Measurements from ENCODE around the gene NECAB2.

DNA sequence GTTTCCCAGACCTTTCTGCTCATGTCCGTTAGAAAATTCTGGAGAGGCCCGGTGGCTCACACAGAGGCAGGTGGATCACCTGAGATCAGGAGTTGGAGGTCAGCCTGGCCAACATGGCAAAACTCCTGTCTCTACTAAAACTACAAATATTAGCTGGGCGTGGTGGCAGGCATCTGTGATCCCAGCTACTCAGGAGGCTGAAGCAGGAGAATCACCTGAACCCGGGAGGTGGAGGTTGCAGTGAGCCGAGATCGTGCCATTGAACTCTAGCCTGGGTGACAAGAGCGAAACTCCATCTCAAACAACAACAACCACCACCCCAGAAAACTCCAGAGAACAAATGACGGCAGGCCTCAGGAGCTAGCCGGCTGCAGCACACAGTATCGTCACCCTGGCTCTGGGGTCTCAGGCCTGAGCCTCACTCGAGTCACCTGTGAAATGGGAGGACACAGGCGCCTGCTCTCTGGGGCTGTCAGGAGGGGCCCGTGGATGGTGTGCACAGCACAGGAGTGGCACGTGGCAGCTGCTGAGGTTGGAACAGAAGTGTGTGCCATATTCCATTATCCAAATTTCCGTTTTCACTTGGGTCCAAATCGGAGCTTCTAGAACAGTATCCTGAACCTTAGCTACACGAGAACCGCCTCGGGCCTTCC is 77.9 kb downstream of the NECAB2 start:
- TF ChIP-seq, protein P1, sequence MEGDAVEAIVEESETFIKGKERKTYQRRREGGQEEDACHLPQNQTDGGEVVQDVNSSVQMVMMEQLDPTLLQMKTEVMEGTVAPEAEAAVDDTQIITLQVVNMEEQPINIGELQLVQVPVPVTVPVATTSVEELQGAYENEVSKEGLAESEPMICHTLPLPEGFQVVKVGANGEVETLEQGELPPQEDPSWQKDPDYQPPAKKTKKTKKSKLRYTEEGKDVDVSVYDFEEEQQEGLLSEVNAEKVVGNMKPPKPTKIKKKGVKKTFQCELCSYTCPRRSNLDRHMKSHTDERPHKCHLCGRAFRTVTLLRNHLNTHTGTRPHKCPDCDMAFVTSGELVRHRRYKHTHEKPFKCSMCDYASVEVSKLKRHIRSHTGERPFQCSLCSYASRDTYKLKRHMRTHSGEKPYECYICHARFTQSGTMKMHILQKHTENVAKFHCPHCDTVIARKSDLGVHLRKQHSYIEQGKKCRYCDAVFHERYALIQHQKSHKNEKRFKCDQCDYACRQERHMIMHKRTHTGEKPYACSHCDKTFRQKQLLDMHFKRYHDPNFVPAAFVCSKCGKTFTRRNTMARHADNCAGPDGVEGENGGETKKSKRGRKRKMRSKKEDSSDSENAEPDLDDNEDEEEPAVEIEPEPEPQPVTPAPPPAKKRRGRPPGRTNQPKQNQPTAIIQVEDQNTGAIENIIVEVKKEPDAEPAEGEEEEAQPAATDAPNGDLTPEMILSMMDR (IDR thresholded peaks at IDR 0.05): no peak
- TF ChIP-seq POLR2A (IDR thresholded peaks at IDR 0.05): no peak

Measured in body of pancreas (tissue), 4 donors.